A549 (cell line): ENCODE measurements around the gene WSCD1.

Source experiments
- CBX8 ChIP-seq: fragments of 200-600 bp; sonication (generic); IDR thresholded peaks from 2 replicates; pipeline ENCODE4 v1.6.1; 2016
- CTCF ChIP-seq: fragments of >200 bp; sonication (Bioruptor Twin); formaldehyde crosslinking; IDR thresholded peaks from 3 replicates; pipeline ENCODE4 v1.5.1; 2016
- JUNB ChIP-seq: fragments of >200 bp; sonication (Bioruptor Twin); formaldehyde crosslinking; IDR thresholded peaks from 2 replicates; pipeline ENCODE4 v1.6.1; 2016
- KDM1A ChIP-seq: fragments of 200-600 bp; sonication (generic); IDR thresholded peaks from 2 replicates; pipeline ENCODE4 v1.6.1; 2016; ENCODE audit warnings: low read depth, mild to moderate bottlenecking
- MAX ChIP-seq: IDR thresholded peaks from 2 replicates; pipeline ENCODE4 v1.6.1; 2012
- POLR2A ChIP-seq: IDR thresholded peaks from 2 replicates; pipeline ENCODE4 v1.6.1; 2012; ENCODE audit warnings: mild to moderate bottlenecking, low read length
- RAD21 ChIP-seq, 2 experiments: fragments of >200 bp in 1 of 2; sonication (Bioruptor Twin) in 1 of 2; formaldehyde crosslinking in 1 of 2; IDR thresholded peaks in 1 of 2; conservative IDR thresholded peaks in 1 of 2; 2 replicates in 1 of 2; 3 replicates in 1 of 2; pipeline ENCODE4 v1.6.1; 2012 to 2018; ENCODE audit warnings: inconsistent platforms in 1 of 2
- USF2 ChIP-seq: fragments of 450-650 bp; IDR thresholded peaks from 2 replicates; pipeline ENCODE4 v1.6.1; 2014; ENCODE audit warnings: antibody characterized with exemption

- TF ChIP-seq CTCF (no peak), CBX8 (no peak), POLR2A (no peak), KDM1A (no peak), MAX (no peak), RAD21 (conservative IDR thresholded peaks at IDR 0.05 in 1 of 2, IDR thresholded peaks at IDR 0.05 in 1 of 2) (no peak), JUNB (no peak), USF2 (no peak)
Measured at GRCh38 chr17:6075845-6076244, 5.7 kb downstream of the WSCD1 start.
